SH-SY5Y (cell line): ENCODE results near the gene RHOV.

Source experiments
- GATA2 ChIP-seq: IDR thresholded peaks from 2 replicates; pipeline ENCODE4 v1.6.1; 2011; ENCODE audit warnings: mild to moderate bottlenecking, low read depth, low read length
- GATA3 ChIP-seq: IDR thresholded peaks from 2 replicates; pipeline ENCODE4 v1.6.1; 2011; ENCODE audit warnings: low read depth, mild to moderate bottlenecking, low read length, moderate library complexity

DNA sequence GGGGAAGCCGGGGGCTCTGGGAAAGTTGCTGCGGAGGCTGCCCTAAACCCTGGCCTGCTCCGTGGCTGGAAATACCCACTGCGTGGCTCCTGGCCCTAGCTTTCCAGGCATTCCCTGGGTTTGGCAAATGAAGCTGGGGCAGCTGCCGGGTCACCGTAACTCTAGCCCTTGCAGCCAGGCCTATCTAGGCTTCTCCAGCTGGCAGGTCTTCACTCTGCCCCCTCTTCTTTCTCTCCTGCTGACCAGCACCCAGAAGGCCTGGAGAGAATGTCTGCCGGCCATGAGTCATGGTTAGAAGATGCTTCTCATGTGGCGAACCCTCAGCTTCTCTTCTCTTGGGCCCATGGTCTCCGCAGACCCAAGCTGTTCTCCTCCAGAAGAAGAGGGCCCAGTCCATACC is 49.5 kb upstream of the RHOV start:
- TF ChIP-seq GATA2 (no peak), GATA3 (no peak)
